Measurements from ENCODE around the gene MET.

Gene MET

DNA sequence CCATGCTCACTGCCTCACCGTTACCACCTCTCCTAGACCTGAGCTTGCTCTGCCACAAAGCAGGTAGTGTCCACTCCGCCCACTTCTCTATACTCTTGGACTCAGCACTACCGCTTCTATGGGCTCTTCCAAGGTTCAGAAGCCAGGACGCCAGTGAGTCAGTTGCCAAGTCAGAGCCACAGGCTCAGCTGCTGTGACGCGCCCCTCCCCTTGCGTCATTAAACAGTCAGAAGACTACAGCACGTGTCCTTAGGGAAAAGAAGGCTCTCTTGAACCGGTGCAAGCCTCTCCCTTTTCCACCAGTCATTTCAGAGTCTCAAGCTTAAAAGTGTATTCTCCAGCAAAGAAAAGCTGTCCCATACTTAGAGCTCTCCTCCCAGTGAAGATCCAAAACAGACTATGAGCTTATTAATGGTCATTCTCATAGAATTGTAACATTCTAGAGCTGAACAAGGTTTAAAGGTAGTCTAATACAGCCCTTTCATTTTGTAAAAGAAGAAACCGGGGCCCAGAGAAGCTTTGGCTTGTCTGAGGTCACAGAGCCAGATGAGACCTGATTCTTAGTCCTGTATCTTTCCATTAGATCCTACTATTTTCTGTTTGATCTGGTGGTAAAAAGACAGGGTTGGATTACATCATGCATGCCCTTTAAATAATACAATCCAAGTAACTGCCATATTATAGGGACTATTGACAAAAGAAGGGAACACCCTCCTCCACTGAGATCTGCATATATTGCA is 40.9 kb upstream of the MET start:
- Histone ChIP-seq H3K27ac (ENCODE audit: low read depth, low read length) (no peak overlapping the region), H2AFZ (ENCODE audit: insufficient read depth, low read length, poor library complexity) (no peak overlapping the region), H3K4ac (ENCODE audit: low read depth, low read length) (no peak overlapping the region), H3K36me3 (ENCODE audit: control insufficient read depth in 1 of 2, insufficient read depth in 2 of 2, low read length in 2 of 2) (no peaks in the 10 kb centered on the region), H4K12ac (ENCODE audit: low read depth, low read length) (no peak overlapping the region), H3K4me3 (ENCODE audit: low read depth, low read length) (no peak overlapping the region), H2BK5ac (ENCODE audit: low read depth, low read length, poor library complexity) (no peak overlapping the region), H3K23ac (ENCODE audit: low read length) (no peak overlapping the region), H3K9me3 (ENCODE audit: insufficient read depth, low read depth, low read length) (no peaks in the 10 kb centered on the region), H3K79me1 (ENCODE audit: low read length) (no peaks in the 10 kb centered on the region), H3K79me2 (ENCODE audit: control insufficient read depth, insufficient read depth, low read length, poor library complexity) (no peaks in the 10 kb centered on the region), H4K91ac (ENCODE audit: low read depth, low read length) (no peak overlapping the region), H3K14ac (ENCODE audit: low read length) (no peak overlapping the region), H2BK12ac (ENCODE audit: low read length) (no peak overlapping the region), H2AK5ac (ENCODE audit: low read length) (no peak overlapping the region), H3K9ac (ENCODE audit: low read length) (no peak overlapping the region), H3K4me1 (ENCODE audit: control insufficient read depth in 1 of 2, insufficient read depth in 2 of 2, low read length in 2 of 2) (no peaks in the 10 kb centered on the region), H3K4me2 (ENCODE audit: low read length) (no peak overlapping the region), H3K27me3 (ENCODE audit: insufficient read depth, low read length) (no peaks in the 10 kb centered on the region), H2BK120ac (ENCODE audit: insufficient read depth, low read length, poor library complexity) (no peak overlapping the region), H4K8ac (ENCODE audit: low read depth, low read length) (no peak overlapping the region), H3K18ac (ENCODE audit: low read length) (no peak overlapping the region)
- no CpG with 5 or more reads among the region's 10 CpGs for WGBS (ENCODE audit: extremely low coverage, insufficient coverage, insufficient read length)
- DNase-seq = peak; percentile 93 to 95

- Histone ChIP-seq H2BK5ac (ENCODE audit: low read depth, low read length, poor library complexity) (no peak overlapping the region), H4K8ac (ENCODE audit: low read depth, low read length) (no peak overlapping the region), H3K79me1 (ENCODE audit: low read length) (no peaks in the 10 kb centered on the region), H3K4ac (ENCODE audit: low read depth, low read length) (no peak overlapping the region), H3K18ac (ENCODE audit: low read length) (no peak overlapping the region), H3K4me2 (ENCODE audit: low read length) (no peak overlapping the region), H3K4me1 (ENCODE audit: control insufficient read depth in 1 of 2, insufficient read depth in 2 of 2, low read length in 2 of 2) (no peaks in the 10 kb centered on the region), H3K36me3 (ENCODE audit: control insufficient read depth in 1 of 2, insufficient read depth in 2 of 2, low read length in 2 of 2) (no peaks in the 10 kb centered on the region), H3K27me3 (ENCODE audit: insufficient read depth, low read length) (no peaks in the 10 kb centered on the region), H3K23ac (ENCODE audit: low read length) (no peak overlapping the region), H3K9me3 (ENCODE audit: insufficient read depth, low read depth, low read length) (no peaks in the 10 kb centered on the region), H4K12ac (ENCODE audit: low read depth, low read length) (no peak overlapping the region), H3K79me2 (ENCODE audit: control insufficient read depth, insufficient read depth, low read length, poor library complexity) (no peaks in the 10 kb centered on the region), H2BK120ac (ENCODE audit: insufficient read depth, low read length, poor library complexity) (no peak overlapping the region), H3K4me3 (ENCODE audit: low read depth, low read length) (no peak overlapping the region), H3K27ac (ENCODE audit: low read depth, low read length) (no peak overlapping the region), H4K91ac (ENCODE audit: low read depth, low read length) (no peak overlapping the region), H2AK5ac (ENCODE audit: low read length) (no peak overlapping the region), H2BK12ac (ENCODE audit: low read length) (no peak overlapping the region), H3K9ac (ENCODE audit: low read length) (no peak overlapping the region), H2AFZ (ENCODE audit: insufficient read depth, low read length, poor library complexity) (no peak overlapping the region), H3K14ac (ENCODE audit: low read length) (no peak overlapping the region)
- WGBS (ENCODE audit: extremely low coverage, insufficient coverage, insufficient read length) = no CpG with 5 or more reads among the region's 2 CpGs
- no peak for DNase-seq
These were observed 40.3 kb upstream of the MET start for GRCh38 chr7:116631676-116632075.

GRCh38 chr7:116632384-116632783 is 39.6 kb upstream of the MET start:
- Histone ChIP-seq H3K27me3 (ENCODE audit: insufficient read depth, low read length) (no peaks in the 10 kb centered on the region), H2AFZ (ENCODE audit: insufficient read depth, low read length, poor library complexity) (no peak overlapping the region), H3K9me3 (ENCODE audit: insufficient read depth, low read depth, low read length) (no peaks in the 10 kb centered on the region), H2BK12ac (ENCODE audit: low read length) (no peak overlapping the region), H3K23ac (ENCODE audit: low read length) (no peak overlapping the region), H3K79me2 (ENCODE audit: control insufficient read depth, insufficient read depth, low read length, poor library complexity) (no peaks in the 10 kb centered on the region), H2AK5ac (ENCODE audit: low read length) (no peak overlapping the region), H2BK5ac (ENCODE audit: low read depth, low read length, poor library complexity) (no peak overlapping the region), H3K36me3 (ENCODE audit: control insufficient read depth in 1 of 2, insufficient read depth in 2 of 2, low read length in 2 of 2) (no peaks in the 10 kb centered on the region), H3K4ac (ENCODE audit: low read depth, low read length) (no peak overlapping the region), H3K79me1 (ENCODE audit: low read length) (no peaks in the 10 kb centered on the region), H3K18ac (ENCODE audit: low read length) (no peak overlapping the region), H2BK120ac (ENCODE audit: insufficient read depth, low read length, poor library complexity) (no peak overlapping the region), H3K14ac (ENCODE audit: low read length) (no peak overlapping the region), H3K9ac (ENCODE audit: low read length) (no peak overlapping the region), H4K8ac (ENCODE audit: low read depth, low read length) (no peak overlapping the region), H3K4me3 (ENCODE audit: low read depth, low read length) (no peak overlapping the region), H4K91ac (ENCODE audit: low read depth, low read length) (no peak overlapping the region), H4K12ac (ENCODE audit: low read depth, low read length) (no peak overlapping the region), H3K4me2 (ENCODE audit: low read length) (no peak overlapping the region), H3K4me1 (ENCODE audit: control insufficient read depth in 1 of 2, insufficient read depth in 2 of 2, low read length in 2 of 2) (no peaks in the 10 kb centered on the region), H3K27ac (ENCODE audit: low read depth, low read length) (no peak overlapping the region)
- WGBS (ENCODE audit: extremely low coverage, insufficient coverage, insufficient read length) = no CpG with 5 or more reads among the region's 1 CpG
- DNase-seq = no peak

DNA sequence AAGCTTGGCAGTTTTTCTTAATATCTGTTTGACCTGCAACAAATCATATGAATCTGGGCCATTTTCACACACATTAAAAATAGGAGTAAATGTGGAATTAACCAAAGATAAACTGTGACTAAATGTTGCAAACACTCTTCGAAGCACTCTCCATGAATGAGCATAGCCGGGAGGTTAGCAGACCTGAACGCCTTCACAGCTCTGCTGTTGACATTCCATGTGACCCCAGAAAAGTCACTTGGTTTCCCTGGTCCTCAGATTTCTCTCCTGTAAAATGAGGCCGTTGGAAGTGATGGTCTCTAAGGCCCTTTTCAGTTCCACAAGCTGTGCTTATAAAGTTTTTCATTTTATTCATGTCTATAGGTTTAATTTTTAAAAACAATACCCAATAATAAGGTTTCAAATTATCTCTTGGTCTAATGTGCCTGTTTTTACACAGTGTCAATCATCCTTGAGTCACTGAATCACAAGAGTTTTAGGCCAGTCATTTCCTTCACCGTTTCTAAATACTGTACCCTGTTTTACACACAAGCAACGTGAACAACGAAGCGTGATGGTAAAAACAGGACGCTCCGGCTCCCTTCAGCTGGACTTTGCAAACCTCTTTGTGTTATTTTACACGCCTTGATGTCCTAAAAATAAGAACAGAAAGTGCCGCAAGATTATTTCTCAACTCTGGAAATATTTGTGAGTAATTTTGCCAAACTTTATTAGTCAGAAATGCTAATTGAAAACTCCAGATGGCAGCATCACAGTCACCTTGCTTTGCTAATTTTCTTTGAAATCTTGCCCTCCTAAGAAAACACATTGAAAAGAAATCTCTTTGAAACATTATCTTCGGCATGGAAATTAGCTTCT is 38.6 kb upstream of the MET start:
- DNase-seq = peak in 1 of 2 donors; percentile 70
- Histone ChIP-seq H4K91ac (ENCODE audit: low read depth, low read length) (no peak overlapping the region), H3K79me1 (ENCODE audit: low read length) (no peaks in the 10 kb centered on the region), H4K12ac (ENCODE audit: low read depth, low read length) (no peak overlapping the region), H2BK12ac (ENCODE audit: low read length) (no peak overlapping the region), H2AFZ (ENCODE audit: insufficient read depth, low read length, poor library complexity) (no peak overlapping the region), H3K4me3 (ENCODE audit: low read depth, low read length) (no peak overlapping the region), H3K9me3 (ENCODE audit: insufficient read depth, low read depth, low read length) (peaks cover 4% of the 10 kb centered on the region), H3K27ac (ENCODE audit: low read depth, low read length) (no peak overlapping the region), H3K79me2 (ENCODE audit: control insufficient read depth, insufficient read depth, low read length, poor library complexity) (no peaks in the 10 kb centered on the region), H2AK5ac (ENCODE audit: low read length) (no peak overlapping the region), H2BK120ac (ENCODE audit: insufficient read depth, low read length, poor library complexity) (no peak overlapping the region), H3K9ac (ENCODE audit: low read length) (no peak overlapping the region), H3K4ac (ENCODE audit: low read depth, low read length) (no peak overlapping the region), H2BK5ac (ENCODE audit: low read depth, low read length, poor library complexity) (no peak overlapping the region), H3K4me1 (ENCODE audit: control insufficient read depth in 1 of 2, insufficient read depth in 2 of 2, low read length in 2 of 2) (no peaks in the 10 kb centered on the region), H4K8ac (ENCODE audit: low read depth, low read length) (no peak overlapping the region), H3K18ac (ENCODE audit: low read length) (no peak overlapping the region), H3K27me3 (ENCODE audit: insufficient read depth, low read length) (no peaks in the 10 kb centered on the region), H3K14ac (ENCODE audit: low read length) (no peak overlapping the region), H3K4me2 (ENCODE audit: low read length) (no peak overlapping the region), H3K23ac (ENCODE audit: low read length) (no peak overlapping the region), H3K36me3 (ENCODE audit: control insufficient read depth in 1 of 2, insufficient read depth in 2 of 2, low read length in 2 of 2) (no peaks in the 10 kb centered on the region)
- WGBS (ENCODE audit: extremely low coverage, insufficient coverage, insufficient read length) = no CpG with 5 or more reads among the region's 13 CpGs
